SK-N-SH (cell line): ENCODE data around the gene PPP2CA. TPM values are rescaled to one million over a fixed set of nuclear protein-coding genes. Genes with fewer than 3 reads are reported as not detected.

Experiments
- CTCF ChIA-PET: fragments of 300-600, 350-600 bp; formaldehyde crosslinking; extraction: SDS; loops from one replicate; lab custom pipeline; 2021; lab: Yijun Ruan, JAX
- POLR2A ChIA-PET: fragments of 350-600 bp; sonication (Branson Sonifier 250); formaldehyde crosslinking; extraction: SDS; loops from one replicate; lab custom pipeline; 2020; ENCODE audit warnings: antibody characterized with exemption, inconsistent platforms; lab: Yijun Ruan, JAX
- DNase-seq: peaks from one replicate; pipeline ENCODE4 v3.0.0; 2012
- H2AFZ ChIP-seq: fragments of 200-600 bp; sonication (generic); 2 replicates; pipeline ENCODE4 v1.8.1; 2016; ENCODE audit warnings: antibody characterized with exemption, mild to moderate bottlenecking, low read depth
- H3F3A ChIP-seq: fragments of 200-600 bp; sonication (generic); replicated peaks from 2 replicates; pipeline ENCODE3; 2016; ENCODE audit warnings: antibody characterized with exemption, mild to moderate bottlenecking; ENCODE audit not compliant: insufficient read depth
- H3K27ac ChIP-seq, 2 experiments: fragments of 200-500 bp in 1 of 2; fragments of 200-600 bp in 1 of 2; sonication (Bioruptor generic) in 1 of 2; sonication (generic), shearing (Covaris generic) in 1 of 2; 2 replicates each; pipeline versions ENCODE4 v1.5.1 to v1.6.1; 2014 to 2016; ENCODE audit warnings: low read depth in 2 of 2, inconsistent platforms in 1 of 2, low read length in 1 of 2, mild to moderate bottlenecking in 1 of 2, mixed read lengths in 1 of 2
- H3K27me3 ChIP-seq: fragments of 200-600 bp; sonication (generic), shearing (Covaris generic); 2 replicates; pipeline ENCODE4 v1.6.1; 2016; ENCODE audit warnings: mixed run types; ENCODE audit not compliant: insufficient read depth
- H3K36me3 ChIP-seq, 2 experiments: fragments of 200-500 bp in 1 of 2; fragments of 200-600 bp in 1 of 2; sonication (Bioruptor generic) in 1 of 2; sonication (generic) in 1 of 2; replicated peaks in 1 of 2; 2 replicates each; pipeline versions ENCODE3 to v1.5.1; 2014 to 2016; ENCODE audit warnings: low read length in 1 of 2, mild to moderate bottlenecking in 1 of 2; ENCODE audit not compliant: insufficient read depth in 2 of 2, control insufficient read depth in 1 of 2
- H3K4me1 ChIP-seq, 2 experiments: fragments of 200-500 bp in 1 of 2; fragments of 200-600 bp in 1 of 2; sonication (Bioruptor generic) in 1 of 2; sonication (generic), shearing (Covaris generic) in 1 of 2; 2 replicates each; pipeline versions ENCODE4 v1.5.1 to v1.6.1; 2014 to 2016; ENCODE audit warnings: low read depth in 1 of 2, low read length in 1 of 2, mixed run types in 1 of 2; ENCODE audit not compliant: insufficient read depth in 2 of 2, control insufficient read depth in 1 of 2
- H3K4me2 ChIP-seq: fragments of 200-600 bp; sonication (generic), shearing (Covaris generic); 2 replicates; pipeline ENCODE4 v1.6.1; 2017; ENCODE audit warnings: mixed run types
- H3K4me3 ChIP-seq, 2 experiments: fragments of 200-500 bp in 1 of 2; fragments of 200-600 bp in 1 of 2; sonication (Bioruptor generic) in 1 of 2; sonication (generic), shearing (Covaris generic) in 1 of 2; 2 replicates each; pipeline versions ENCODE4 v1.5.1 to v1.8.1; 2014 to 2016; ENCODE audit warnings: low read depth in 2 of 2, inconsistent platforms in 1 of 2, low read length in 1 of 2, mild to moderate bottlenecking in 1 of 2, mixed read lengths in 1 of 2, moderate library complexity in 1 of 2
- H3K79me2 ChIP-seq: fragments of 200-600 bp; sonication (generic); 2 replicates; pipeline ENCODE4 v1.8.1; 2017; ENCODE audit warnings: mild to moderate bottlenecking; ENCODE audit not compliant: insufficient read depth
- H3K9ac ChIP-seq: fragments of 200-600 bp; sonication (generic); 2 replicates; pipeline ENCODE4 v1.6.1; 2017; ENCODE audit warnings: mixed run types
- H3K9me2 ChIP-seq: fragments of 200-600 bp; sonication (generic); 2 replicates; pipeline ENCODE4 v1.6.1; 2017; ENCODE audit warnings: mixed run types
- H3K9me3 ChIP-seq: fragments of 200-600 bp; sonication (generic); 2 replicates; pipeline ENCODE4 v1.6.1; 2017; ENCODE audit warnings: mixed run types, mild to moderate bottlenecking, moderate library complexity
- H4K20me1 ChIP-seq: fragments of 200-600 bp; sonication (generic); 2 replicates; pipeline ENCODE4 v1.6.1; 2017; ENCODE audit warnings: mild to moderate bottlenecking, mixed run types; ENCODE audit not compliant: insufficient read depth
- CHD2 ChIP-seq: fragments of 150-350 bp; IDR thresholded peaks from 2 replicates; pipeline ENCODE4 v1.6.1; 2018; ENCODE audit warnings: low read length; ENCODE audit not compliant: partially characterized antibody
- CTCF ChIP-seq: fragments of 200-600 bp; sonication (generic); IDR thresholded peaks from 2 replicates; pipeline ENCODE4 v1.6.1; 2017; ENCODE audit warnings: antibody characterized with exemption, mild to moderate bottlenecking, moderate library complexity
- ELF1 ChIP-seq: IDR thresholded peaks from 2 replicates; pipeline ENCODE4 v1.4.0; 2012
- EP300 ChIP-seq, 2 experiments: IDR thresholded peaks; 2 replicates each; pipeline versions ENCODE4 v1.4.0 to v1.6.1; 2012; ENCODE audit warnings: borderline replicate concordance in 1 of 2, low read depth in 1 of 2, low read length in 1 of 2
- EZH2phosphoT487 ChIP-seq: fragments of 200-600 bp; sonication (generic); IDR thresholded peaks from 2 replicates; pipeline ENCODE4 v1.6.1; 2017; ENCODE audit warnings: low read depth, mixed run types, mild to moderate bottlenecking, antibody characterized with exemption, moderate library complexity, borderline replicate concordance
- FOXM1 ChIP-seq: IDR thresholded peaks from 2 replicates; pipeline ENCODE4 v1.4.0; 2012; ENCODE audit warnings: low read depth, mild to moderate bottlenecking
- GABPA ChIP-seq: IDR thresholded peaks from 2 replicates; pipeline ENCODE4 v1.4.0; 2012; ENCODE audit warnings: low read depth, mild to moderate bottlenecking
- MAX ChIP-seq: IDR thresholded peaks from 2 replicates; pipeline ENCODE4 v1.4.0; 2012; ENCODE audit warnings: low read depth
- MEF2A ChIP-seq: IDR thresholded peaks from 2 replicates; pipeline ENCODE4 v1.4.0; 2012; ENCODE audit warnings: low read depth, borderline replicate concordance
- RAD21 ChIP-seq: IDR thresholded peaks from 2 replicates; pipeline ENCODE4 v1.6.1; 2012; ENCODE audit warnings: mild to moderate bottlenecking, low read length
- RCOR1 ChIP-seq: fragments of 150-350 bp; IDR thresholded peaks from 2 replicates; pipeline ENCODE4 v1.6.1; 2017; ENCODE audit warnings: antibody characterized with exemption, low read length
- SIN3A ChIP-seq: IDR thresholded peaks from 2 replicates; pipeline ENCODE4 v1.6.1; 2012; ENCODE audit warnings: low read depth, mild to moderate bottlenecking, low read length, moderate library complexity, borderline replicate concordance
- SMC3 ChIP-seq: IDR thresholded peaks from 2 replicates; pipeline ENCODE4 v1.6.1; 2012; ENCODE audit warnings: low read depth, low read length, improper control_type of control experiment
- TCF12 ChIP-seq: IDR thresholded peaks from 2 replicates; pipeline ENCODE4 v1.4.0; 2012
- WGBS: methylation state at CpG from one replicate; pipeline ENCODE4 v1.1.6; 2017; ENCODE audit warnings: low lambda C conversion rate; 5-methylcytosine and 5-hydroxymethylcytosine counted together
- polyA plus RNA-seq, 3 experiments: library from polyadenylated mRNA; depleted of rRNA; stranded (reverse); fragments of >200 nt; gene quantifications; 2 replicates each; pipeline ENCODE4 v1.2.3, GENCODE V29; 2012

The PPP2CA gene
- polyA plus RNA-seq, 1 of the 3 experiments (the other 2 are of a cell fraction) = 146 TPM

GRCh38 chr5:134151723-134152122 lies 74.2 kb downstream of the PPP2CA start:
- CTCF ChIA-PET = interaction anchor here (1.6 to 18.5 kb wide), 5 partner anchors 15 to 138 kb away, joined by 5 to 673 read pairs (median 32); no protein-coding TSS in a partner anchor
- no peaks in the 10 kb centered on the region for H3K9me2 ChIP-seq
- H4K20me1 ChIP-seq = peaks cover 20% of the 10 kb centered on the region
- H3K36me3 ChIP-seq = peaks cover 72 to 86% of the 10 kb centered on the region in 2 experiments
- WGBS = 95% methylated on average over 3 of the region's 3 CpGs
- H3K9me3 ChIP-seq = no peaks in the 10 kb centered on the region
- no peak overlapping the region for H2AFZ ChIP-seq
- no peak overlapping the region for H3K27ac ChIP-seq
- DNase-seq = no peak
- TF ChIP-seq RAD21 (no peak), TCF12 (no peak), ELF1 (no peak), EZH2phosphoT487 (no peak)
- H3K4me1 ChIP-seq = no peaks in the 10 kb centered on the region; a peak in 1 of 4 replicates
- no peaks in the 10 kb centered on the region for H3K27me3 ChIP-seq
- H3K4me2 ChIP-seq = no peak overlapping the region
- no peak overlapping the region for H3K9ac ChIP-seq
- POLR2A ChIA-PET = no interaction called here
- peaks cover 69% of the 10 kb centered on the region for H3K79me2 ChIP-seq
- no peak overlapping the region for H3K4me3 ChIP-seq
- H3F3A ChIP-seq = peaks cover 14% of the 10 kb centered on the region

GRCh38 chr5:134149571-134150303 lies 76.1 kb downstream of the PPP2CA start:
- WGBS = 84% methylated on average over 2 of the region's 4 CpGs
- H3K27me3 ChIP-seq = no peaks in the 10 kb centered on the region
- ChIA-PET POLR2A (interaction anchor here (1.4 kb wide), 1 partner anchor 9 kb away, joined by 3 read pairs; no protein-coding TSS in a partner anchor), CTCF (interaction anchor here (1.1 to 18.5 kb wide), 5 partner anchors 11 to 140 kb away, joined by 3 to 673 read pairs (median 8); no protein-coding TSS in a partner anchor)
- no peaks in the 10 kb centered on the region for H3K9me3 ChIP-seq
- no peak overlapping the region for H3K4me3 ChIP-seq
- H4K20me1 ChIP-seq = peaks cover 35% of the 10 kb centered on the region
- H3K4me1 ChIP-seq = no peaks in the 10 kb centered on the region; a peak in 1 of 4 replicates
- H3K9ac ChIP-seq = no peak overlapping the region
- no peak for DNase-seq
- H3K79me2 ChIP-seq = peaks cover 78% of the 10 kb centered on the region
- H3K9me2 ChIP-seq = no peaks in the 10 kb centered on the region
- H3F3A ChIP-seq = peaks cover 14% of the 10 kb centered on the region
- H3K36me3 ChIP-seq = peaks cover 69 to 84% of the 10 kb centered on the region in 2 experiments
- H3K27ac ChIP-seq = no peak overlapping the region; a peak in 1 of 4 replicates
- H3K4me2 ChIP-seq = no peak overlapping the region
- H2AFZ ChIP-seq = no peak overlapping the region
- TF ChIP-seq EZH2phosphoT487 (no peak), RCOR1 (no peak)

GRCh38 chr5:134148986-134149539 lies 76.8 kb downstream of the PPP2CA start:
- CTCF ChIA-PET = interaction anchor here (1.0 to 18.5 kb wide), 4 partner anchors 12 to 122 kb away, joined by 4 to 673 read pairs (median 52); no protein-coding TSS in a partner anchor
- WGBS = 94% methylated on average over 6 of the region's 6 CpGs
- peaks cover 14% of the 10 kb centered on the region for H3F3A ChIP-seq
- H4K20me1 ChIP-seq = peaks cover 39% of the 10 kb centered on the region
- H3K27me3 ChIP-seq = no peaks in the 10 kb centered on the region
- H3K27ac ChIP-seq = no peak overlapping the region
- H3K79me2 ChIP-seq = peaks cover 76% of the 10 kb centered on the region
- POLR2A ChIA-PET = no interaction called here
- H2AFZ ChIP-seq = no peak overlapping the region
- H3K36me3 ChIP-seq = peaks cover 64 to 87% of the 10 kb centered on the region in 2 experiments
- H3K9me2 ChIP-seq = no peaks in the 10 kb centered on the region
- DNase-seq = no peak
- no peak overlapping the region for H3K4me2 ChIP-seq
- H3K9me3 ChIP-seq = no peaks in the 10 kb centered on the region
- H3K4me3 ChIP-seq = no peak overlapping the region
- H3K9ac ChIP-seq = no peak overlapping the region
- H3K4me1 ChIP-seq = no peaks in the 10 kb centered on the region; a peak in 1 of 4 replicates
- TF ChIP-seq MAX (no peak), SMC3 (no peak), SIN3A (no peak), CTCF (no peak), GABPA (no peak), RAD21 (no peak), FOXM1 (no peak), CHD2 (no peak), MEF2A (no peak), ELF1 (no peak), EP300 (IDR thresholded peaks at IDR 0.05; ENCODE audit: borderline replicate concordance in 1 of 2, low read depth in 1 of 2, low read length in 1 of 2) (no peak)
